SU-DHL-6 (cell line): ENCODE measurements around the gene KRTAP27-1.

Source experiments
- H2AFZ ChIP-seq: fragments of 200-600 bp; sonication (generic); 2 replicates; pipeline ENCODE4 v1.6.1; 2014; ENCODE audit warnings: low read depth, mild to moderate bottlenecking, moderate library complexity, mixed read lengths, antibody characterized with exemption, low read length; ENCODE audit not compliant: severe bottlenecking
- H3F3A ChIP-seq: fragments of 200-600 bp; shearing (Covaris generic); 2 replicates; pipeline ENCODE4 v1.6.0; 2016; ENCODE audit warnings: antibody characterized with exemption, mild to moderate bottlenecking; ENCODE audit not compliant: insufficient read depth
- H3K27ac ChIP-seq: fragments of 200-600 bp; sonication (generic); 2 replicates; pipeline ENCODE4 v1.5.1; 2016; ENCODE audit warnings: low read depth, mild to moderate bottlenecking, low read length, moderate library complexity, mixed read lengths
- H3K27me3 ChIP-seq: fragments of 200-600 bp; sonication (generic), shearing (Covaris generic); 2 replicates; pipeline ENCODE4 v1.6.0; 2014; ENCODE audit warnings: mild to moderate bottlenecking, low read length
- H3K36me3 ChIP-seq: fragments of 200-600 bp; sonication (generic); 2 replicates; pipeline ENCODE4 v1.6.1; 2014; ENCODE audit warnings: mild to moderate bottlenecking, low read length, mixed read lengths
- H3K4me2 ChIP-seq: fragments of 300-600, 200-600 bp; shearing (Covaris generic), sonication (generic); 2 replicates; pipeline ENCODE4 v1.6.0; 2014; ENCODE audit warnings: low read length, low read depth, mild to moderate bottlenecking; ENCODE audit not compliant: poor library complexity, severe bottlenecking
- H3K4me3 ChIP-seq: fragments of 200-600 bp; sonication (generic); 2 replicates; pipeline ENCODE4 v1.5.1; 2014; ENCODE audit warnings: antibody characterized with exemption, low read length, mild to moderate bottlenecking, mixed read lengths; ENCODE audit not compliant: insufficient read depth, poor library complexity, severe bottlenecking
- H3K79me2 ChIP-seq: fragments of 200-600 bp; sonication (generic); 2 replicates; pipeline ENCODE4 v1.6.1; 2014; ENCODE audit warnings: mild to moderate bottlenecking, low read length, moderate library complexity; ENCODE audit not compliant: insufficient read depth
- H3K9ac ChIP-seq: fragments of 200-600 bp; sonication (generic); 2 replicates; pipeline ENCODE4 v1.7.0; 2014; ENCODE audit warnings: mild to moderate bottlenecking, low read length
- H3K9me2 ChIP-seq: fragments of 200-600 bp; sonication (generic); replicated peaks from 2 replicates; pipeline ENCODE4 v1.6.1; 2014; ENCODE audit warnings: low read length; ENCODE audit not compliant: insufficient read depth
- H3K9me3 ChIP-seq: fragments of 200-600 bp; sonication (generic); 2 replicates; pipeline ENCODE4 v1.6.1; 2014; ENCODE audit warnings: low read length, mixed read lengths; ENCODE audit not compliant: insufficient read depth
- H4K20me1 ChIP-seq: fragments of 200-600 bp; sonication (generic); 2 replicates; pipeline ENCODE4 v1.6.1; 2014; ENCODE audit warnings: low read depth, mild to moderate bottlenecking, antibody characterized with exemption, low read length, moderate library complexity, mixed read lengths
- CTCF ChIP-seq: fragments of 200-600 bp; sonication (generic); IDR thresholded peaks from one replicate; pipeline ENCODE4 v1.5.1; 2017; ENCODE audit warnings: antibody characterized with exemption, mild to moderate bottlenecking, low read length, moderate library complexity; ENCODE audit not compliant: insufficient read depth, poor library complexity, severe bottlenecking
- EZH2phosphoT487 ChIP-seq: fragments of 200-600 bp; sonication (generic), shearing (Covaris generic); conservative IDR thresholded peaks from 2 replicates; pipeline ENCODE4 v1.6.1; 2018; ENCODE audit warnings: mild to moderate bottlenecking, antibody characterized with exemption, low read length, moderate library complexity, mixed read lengths

Gene KRTAP27-1

GRCh38 chr21:30337276-30337744, at the start of gene KRTAP27-1:
Gene KRTAP27-1 (minus strand): TSS chr21:30337694. CDS start chr21:30337668, 26 bp downstream.
- Histone ChIP-seq H3K36me3 (no peaks in the 10 kb centered on the region), H3K79me2 (no peaks in the 10 kb centered on the region), H3F3A (no peaks in the 10 kb centered on the region), H3K27me3 (no peaks in the 10 kb centered on the region), H3K9me2 (no peaks in the 10 kb centered on the region), H2AFZ (no peak within 1 kb of the TSS), H3K9ac (no peak within 1 kb of the TSS), H3K4me3 (no peak within 1 kb of the TSS), H4K20me1 (no peaks in the 10 kb centered on the region), H3K4me2 (no peak within 1 kb of the TSS), H3K9me3 (no peaks in the 10 kb centered on the region), H3K27ac (no peak within 1 kb of the TSS)
- TF ChIP-seq EZH2phosphoT487 (no peak), CTCF (no peak)

GRCh38 chr21:30382201-30382600, 44.7 kb upstream of the KRTAP27-1 start:
- Histone ChIP-seq H3K9me2 (no peaks in the 10 kb centered on the region), H3K4me3 (no peak overlapping the region), H3K27me3 (no peaks in the 10 kb centered on the region), H3K9ac (no peak overlapping the region), H3K79me2 (no peaks in the 10 kb centered on the region), H3K36me3 (no peaks in the 10 kb centered on the region), H3F3A (no peaks in the 10 kb centered on the region), H3K27ac (no peak overlapping the region), H2AFZ (no peak overlapping the region), H3K4me2 (no peak overlapping the region), H4K20me1 (no peaks in the 10 kb centered on the region), H3K9me3 (no peaks in the 10 kb centered on the region)
- TF ChIP-seq CTCF (no peak), EZH2phosphoT487 (no peak)

DNA sequence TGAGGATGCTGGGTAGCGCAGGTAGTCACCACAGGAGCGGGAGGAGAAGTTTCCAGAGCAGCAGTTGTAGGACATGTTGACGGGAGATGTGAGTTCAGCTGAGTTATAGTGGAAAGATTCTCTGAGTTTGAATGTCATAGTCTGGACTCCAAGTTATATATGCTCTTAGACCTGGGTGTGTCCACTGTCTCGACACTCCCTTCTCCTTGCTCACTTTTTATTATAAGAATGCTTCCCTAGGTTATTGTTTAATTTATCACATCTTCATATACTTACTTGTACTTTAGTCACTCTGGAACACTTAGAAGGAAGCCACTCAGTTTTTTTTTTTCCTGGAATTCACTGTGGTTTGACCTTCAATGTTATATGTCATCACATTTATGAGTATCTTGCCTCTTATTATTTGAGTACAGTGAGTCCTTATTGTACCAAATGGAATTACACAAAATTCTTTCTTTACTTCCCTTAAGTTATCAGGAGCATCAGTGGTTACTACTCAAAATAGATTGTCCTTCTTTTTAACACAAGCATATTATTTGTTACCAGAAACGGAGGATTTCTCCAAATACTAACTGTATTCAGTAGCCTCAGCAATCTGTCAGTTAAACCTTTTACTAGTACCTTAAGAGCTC, 34.8 kb upstream of the KRTAP27-1 start, which contains the start of gene KRTAP13-2:
Gene KRTAP13-2 (minus strand): TSS at position 133 of the 632 bp plus-strand sequence. CDS start 58 bp downstream, at position 75.
- H3K9ac ChIP-seq = no peak within 1 kb of the TSS
- H3K9me3 ChIP-seq = no peaks in the 10 kb centered on the region
- no peaks in the 10 kb centered on the region for H3K79me2 ChIP-seq
- no peaks in the 10 kb centered on the region for H3F3A ChIP-seq
- no peaks in the 10 kb centered on the region for H3K9me2 ChIP-seq
- TF ChIP-seq CTCF (no peak), EZH2phosphoT487 (no peak)
- no peak within 1 kb of the TSS for H3K27ac ChIP-seq
- no peak within 1 kb of the TSS for H3K4me2 ChIP-seq
- H4K20me1 ChIP-seq = no peaks in the 10 kb centered on the region
- no peak within 1 kb of the TSS for H2AFZ ChIP-seq
- no peaks in the 10 kb centered on the region for H3K36me3 ChIP-seq
- H3K27me3 ChIP-seq = no peaks in the 10 kb centered on the region
- H3K4me3 ChIP-seq = no peak within 1 kb of the TSS
